DND-41 (cell line): Measurements from ENCODE around the gene FSIP1.

Source experiments
- EZH2 ChIP-seq: IDR thresholded peaks from 3 replicates; pipeline ENCODE4 v1.6.1; 2012; ENCODE audit warnings: borderline replicate concordance, low read depth, mild to moderate bottlenecking, moderate library complexity, low read length, inconsistent platforms; ENCODE audit not compliant: severe bottlenecking
- TF ChIP-seq, protein P1 (sequence below): IDR thresholded peaks from 2 replicates; pipeline ENCODE4 v1.5.1; 2012; ENCODE audit warnings: borderline replicate concordance, low read length, moderate library complexity, mild to moderate bottlenecking; ENCODE audit not compliant: poor library complexity, severe bottlenecking; ENCODE audit errors: extremely low read depth

DNA sequence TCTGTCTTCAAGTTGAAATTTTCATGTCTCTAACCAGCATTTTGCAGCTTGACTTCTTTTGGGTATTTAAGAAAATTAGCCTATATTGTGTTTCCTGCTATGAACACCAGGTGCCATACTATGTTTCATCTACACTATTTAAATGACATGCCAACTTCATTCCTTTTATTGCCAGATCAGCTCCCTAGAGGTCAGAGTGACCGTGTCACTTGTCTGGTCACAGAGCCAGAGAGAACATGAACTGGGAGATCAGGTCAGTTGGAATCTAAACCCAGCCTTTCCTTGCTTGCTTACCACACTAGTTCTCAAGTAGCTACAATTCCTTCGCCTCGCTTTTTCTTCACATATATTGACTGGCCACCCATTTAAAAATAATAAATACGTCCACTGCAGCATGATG, 114.2 kb downstream of the FSIP1 start:
- TF ChIP-seq, protein P1, sequence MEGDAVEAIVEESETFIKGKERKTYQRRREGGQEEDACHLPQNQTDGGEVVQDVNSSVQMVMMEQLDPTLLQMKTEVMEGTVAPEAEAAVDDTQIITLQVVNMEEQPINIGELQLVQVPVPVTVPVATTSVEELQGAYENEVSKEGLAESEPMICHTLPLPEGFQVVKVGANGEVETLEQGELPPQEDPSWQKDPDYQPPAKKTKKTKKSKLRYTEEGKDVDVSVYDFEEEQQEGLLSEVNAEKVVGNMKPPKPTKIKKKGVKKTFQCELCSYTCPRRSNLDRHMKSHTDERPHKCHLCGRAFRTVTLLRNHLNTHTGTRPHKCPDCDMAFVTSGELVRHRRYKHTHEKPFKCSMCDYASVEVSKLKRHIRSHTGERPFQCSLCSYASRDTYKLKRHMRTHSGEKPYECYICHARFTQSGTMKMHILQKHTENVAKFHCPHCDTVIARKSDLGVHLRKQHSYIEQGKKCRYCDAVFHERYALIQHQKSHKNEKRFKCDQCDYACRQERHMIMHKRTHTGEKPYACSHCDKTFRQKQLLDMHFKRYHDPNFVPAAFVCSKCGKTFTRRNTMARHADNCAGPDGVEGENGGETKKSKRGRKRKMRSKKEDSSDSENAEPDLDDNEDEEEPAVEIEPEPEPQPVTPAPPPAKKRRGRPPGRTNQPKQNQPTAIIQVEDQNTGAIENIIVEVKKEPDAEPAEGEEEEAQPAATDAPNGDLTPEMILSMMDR, result no peak
- TF ChIP-seq EZH2, result no peak
